Bronchial epithelial cell (primary cell): ENCODE results near the gene RASAL3. TPM values are rescaled to one million over a fixed set of nuclear protein-coding genes. Genes with fewer than 3 reads are reported as not detected.

Experiments
- DNase-seq: peaks from one replicate; pipeline ENCODE4 v3.0.0-alpha.2; 2010; ENCODE audit warnings: low read depth
- FAIRE-seq: peaks from 2 replicates; lab custom pipeline; 2011; peaks lifted over from hg19 to GRCh38; lab: Jason Lieb, UNC
- H3K27me3 ChIP-seq: 2 replicates; pipeline ENCODE4 v1.5.1; 2011; ENCODE audit warnings: low read length; ENCODE audit not compliant: control insufficient read depth, insufficient read depth
- H3K36me3 ChIP-seq: 2 replicates; pipeline ENCODE4 v1.5.1; 2011; ENCODE audit warnings: low read length; ENCODE audit not compliant: control insufficient read depth, insufficient read depth
- H3K4me3 ChIP-seq: 2 replicates; pipeline ENCODE4 v1.5.1; 2011; ENCODE audit warnings: mild to moderate bottlenecking, low read depth, low read length, control low read depth
- CTCF ChIP-seq: IDR thresholded peaks from 2 replicates; pipeline ENCODE4 v1.5.1; 2011; ENCODE audit warnings: mild to moderate bottlenecking, moderate library complexity, low read length, control low read depth, inconsistent platforms; ENCODE audit not compliant: insufficient read depth, severe bottlenecking
- total RNA-seq: library from RNA; depleted of rRNA; stranded (reverse); fragments of >200 nt; gene quantifications from 2 replicates; pipeline ENCODE4 v1.2.1, GENCODE V29; 2014

Gene RASAL3
- total RNA-seq, 1 donor from 2014 or later = not detected

GRCh38 chr19:15457701-15458484, 6.5 kb downstream of the RASAL3 start:
- FAIRE-seq (no peak), DNase-seq (no peak)
- H3K27me3 ChIP-seq = peaks cover 17% of the 10 kb centered on the region
- no peak for TF ChIP-seq CTCF
- no peak overlapping the region for H3K4me3 ChIP-seq
- no peaks in the 10 kb centered on the region for H3K36me3 ChIP-seq

GRCh38 chr19:15456871-15457700, 7.3 kb downstream of the RASAL3 start:
- peaks cover 17% of the 10 kb centered on the region for H3K27me3 ChIP-seq
- H3K4me3 ChIP-seq = peak overlapping the region; percentile 6
- H3K36me3 ChIP-seq = no peaks in the 10 kb centered on the region
- no peak for FAIRE-seq
- TF ChIP-seq CTCF = no peak
- peak; percentile 19 for DNase-seq

- Histone ChIP-seq H3K4me3 (no peak overlapping the region), H3K27me3 (peaks cover 17% of the 10 kb centered on the region), H3K36me3 (no peaks in the 10 kb centered on the region)
- DNase-seq (no peak), FAIRE-seq (no peak)
- no peak for TF ChIP-seq CTCF
Measured at GRCh38 chr19:15456441-15456840, 7.9 kb downstream of the RASAL3 start.

GRCh38 chr19:15455996-15456395, 8.3 kb downstream of the RASAL3 start:
- TF ChIP-seq CTCF = no peak
- FAIRE-seq = no peak
- peaks cover 17% of the 10 kb centered on the region for H3K27me3 ChIP-seq
- H3K4me3 ChIP-seq = no peak overlapping the region
- no peaks in the 10 kb centered on the region for H3K36me3 ChIP-seq
- DNase-seq = no peak

GRCh38 chr19:15453906-15454860, 10.2 kb downstream of the RASAL3 start:
- Histone ChIP-seq H3K27me3 (peaks cover 17% of the 10 kb centered on the region), H3K4me3 (no peak overlapping the region), H3K36me3 (no peaks in the 10 kb centered on the region)
- peak; percentile 23 for TF ChIP-seq CTCF
- FAIRE-seq = no peak
- no peak for DNase-seq
